Measurements from ENCODE around the gene STYXL1.

GRCh38 chr7:75962607-75963380 lies 85.0 kb downstream of the STYXL1 start:
- no peak for TF ChIP-seq CTCF (IDR thresholded peaks at IDR 0.05)
- no peak for TF ChIP-seq EZH2 (IDR thresholded peaks at IDR 0.05)

Measured in neural progenitor cell (in vitro differentiated cells).